NCI-H1092 (cell line): ENCODE results near the gene KIDINS220.

Experiments
- DNase-seq: peaks from one replicate; lab custom pipeline; 2025; lab: John Stamatoyannopoulos, UW

The KIDINS220 gene

DNA sequence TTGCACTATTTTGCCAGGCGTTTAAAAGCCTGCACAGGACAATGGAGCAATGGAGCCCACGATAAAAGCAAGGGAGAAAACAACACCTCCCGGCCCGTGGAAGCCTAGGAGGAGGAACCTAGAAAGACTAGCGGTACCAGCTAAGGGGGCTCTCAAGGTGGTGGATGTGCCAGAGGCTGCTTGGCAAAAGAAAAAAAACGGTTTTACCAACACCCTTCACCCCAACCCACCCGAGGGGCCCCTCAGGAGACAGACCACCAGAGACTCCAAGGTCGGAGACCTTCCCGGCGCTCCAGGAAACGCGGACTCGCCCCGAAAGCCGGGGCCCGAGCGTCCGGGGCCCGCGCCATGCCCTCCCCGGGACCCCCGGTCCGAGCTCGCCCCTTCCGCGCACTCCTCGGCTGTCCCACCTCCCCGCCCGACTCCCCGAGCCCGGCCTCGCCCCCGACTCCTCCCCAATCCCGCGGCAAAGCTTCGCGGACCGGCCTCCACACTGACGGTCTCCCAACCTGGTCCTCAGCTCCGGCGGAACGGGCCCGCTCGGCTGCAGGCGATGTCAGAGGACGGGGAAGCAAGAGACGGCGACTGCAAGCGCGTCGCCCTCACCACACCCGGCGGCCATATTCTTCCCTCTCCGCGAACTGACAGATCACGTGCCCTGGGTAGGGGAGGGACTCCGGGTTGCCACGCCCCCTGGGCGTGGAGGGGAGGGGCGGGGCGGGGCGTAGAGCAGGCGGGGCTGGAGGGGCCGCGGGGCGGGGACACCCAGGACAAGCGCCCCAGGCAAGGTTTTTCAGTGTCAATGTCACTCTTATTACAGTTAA is at the start of gene KIDINS220:
TSS of gene KIDINS220 (minus strand) at position 643 of the 824 bp plus-strand sequence. CDS start 10,520 bp downstream, outside the sequence.
- DNase-seq: peak; percentile 58

GRCh38 chr2:8886876-8887275 is 49.5 kb upstream of the KIDINS220 start:
- no peak for DNase-seq

- DNase-seq: no peak
These were observed 48.7 kb upstream of the KIDINS220 start for GRCh38 chr2:8886202-8886518.

DNA sequence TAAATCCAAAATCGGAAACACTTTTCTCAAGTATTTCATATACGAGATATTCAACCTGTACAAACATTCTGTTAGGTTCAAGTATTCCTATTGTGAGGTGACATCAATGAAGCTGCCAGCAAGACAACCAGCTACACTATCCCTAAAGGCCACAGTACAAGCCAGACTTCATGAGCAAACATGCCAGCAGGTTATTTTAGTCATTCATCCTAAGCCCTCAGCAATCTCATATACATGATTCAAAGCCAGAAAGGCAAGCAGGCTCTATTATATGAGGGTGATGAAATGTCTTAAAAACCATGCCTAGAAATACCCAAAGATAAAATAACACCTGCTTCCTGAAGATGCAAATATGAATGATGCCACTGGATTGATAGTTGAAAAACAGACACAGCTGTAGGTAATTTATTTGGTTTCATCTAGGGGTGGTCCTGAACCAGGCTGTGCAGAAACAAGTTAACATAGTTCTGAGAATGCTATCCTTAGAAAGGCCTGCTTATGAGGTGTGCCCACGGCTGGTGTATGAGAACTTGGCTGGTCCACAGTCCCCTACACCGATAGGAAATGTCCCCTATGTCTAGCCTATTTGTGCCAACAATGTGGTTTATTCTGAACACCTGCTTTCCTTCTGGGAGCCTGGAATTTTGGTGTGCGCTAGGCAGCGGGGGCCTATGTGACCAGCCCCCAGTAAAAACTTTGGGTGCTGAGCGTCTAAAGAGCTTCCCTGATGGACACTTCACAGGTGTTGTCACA is 48.2 kb upstream of the KIDINS220 start:
- no peak for DNase-seq

- no peak for DNase-seq
These were observed 47.4 kb upstream of the KIDINS220 start for GRCh38 chr2:8884812-8885211.

DNA sequence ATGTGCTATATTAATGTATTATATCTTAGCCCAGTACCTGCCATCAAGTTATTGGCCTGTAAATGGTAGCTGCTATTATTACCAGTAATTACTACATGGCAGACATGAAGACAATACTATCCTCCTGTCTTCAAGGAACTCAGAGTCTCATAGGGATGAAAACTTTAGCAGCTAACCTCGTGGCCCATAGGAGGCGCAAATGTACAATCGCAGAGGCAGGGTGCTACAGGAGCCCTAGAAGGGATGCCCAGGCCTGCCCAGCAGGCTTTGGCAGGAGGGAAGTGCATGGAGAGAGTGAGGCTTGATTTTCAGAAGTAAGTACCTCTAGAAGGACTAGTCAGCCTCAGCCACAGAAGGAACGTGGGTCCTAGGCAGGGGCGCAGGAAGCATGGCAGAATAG is 44.7 kb upstream of the KIDINS220 start:
- no peak for DNase-seq

- no peak for DNase-seq
These were observed 40.5 kb upstream of the KIDINS220 start for GRCh38 chr2:8877894-8878293.

- DNase-seq: no peak
These were observed 39.9 kb upstream of the KIDINS220 start for GRCh38 chr2:8877332-8877731.

GRCh38 chr2:8876628-8877027 is 39.2 kb upstream of the KIDINS220 start:
- DNase-seq: no peak

- DNase-seq: peak; percentile 24
These were observed 35.5 kb upstream of the KIDINS220 start for GRCh38 chr2:8872821-8873432.

DNA sequence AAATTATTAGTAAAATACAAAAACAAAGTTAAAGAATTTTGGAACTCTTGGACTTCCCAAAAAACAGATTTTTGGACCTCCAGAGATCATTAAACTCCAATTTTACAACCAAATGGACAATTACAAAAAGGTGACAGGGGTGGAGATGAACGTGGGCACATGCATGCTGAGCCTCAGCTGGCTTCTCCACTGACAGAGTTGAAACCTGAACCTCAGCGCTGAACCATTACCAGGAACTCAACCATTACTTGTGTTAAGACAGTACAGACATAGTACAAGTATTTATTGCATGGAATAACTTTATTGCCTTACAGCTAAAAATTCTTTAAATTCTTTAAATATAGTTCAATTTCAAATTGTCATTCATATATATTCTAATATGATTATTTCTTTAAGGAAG is 33.0 kb upstream of the KIDINS220 start:
- no peak for DNase-seq

DNA sequence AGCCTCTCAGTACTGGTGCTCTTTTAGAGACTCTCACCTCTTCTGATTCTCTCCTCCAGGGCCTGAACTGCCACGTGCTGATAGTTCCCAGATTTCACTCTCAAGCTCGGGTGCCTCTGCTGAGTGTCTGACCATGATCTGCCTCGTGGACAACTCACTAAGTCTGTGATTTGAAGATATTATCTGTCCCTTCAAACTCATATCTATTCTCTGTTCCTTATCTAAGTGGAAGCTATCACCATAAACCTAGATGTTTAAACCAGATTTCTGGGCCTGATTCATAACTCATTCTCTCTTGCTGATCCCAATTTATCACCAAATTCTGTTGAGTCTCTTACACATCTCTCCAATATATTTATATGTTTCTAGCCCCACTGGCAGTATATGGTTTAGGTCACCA is 29.9 kb upstream of the KIDINS220 start:
- no peak for DNase-seq

DNA sequence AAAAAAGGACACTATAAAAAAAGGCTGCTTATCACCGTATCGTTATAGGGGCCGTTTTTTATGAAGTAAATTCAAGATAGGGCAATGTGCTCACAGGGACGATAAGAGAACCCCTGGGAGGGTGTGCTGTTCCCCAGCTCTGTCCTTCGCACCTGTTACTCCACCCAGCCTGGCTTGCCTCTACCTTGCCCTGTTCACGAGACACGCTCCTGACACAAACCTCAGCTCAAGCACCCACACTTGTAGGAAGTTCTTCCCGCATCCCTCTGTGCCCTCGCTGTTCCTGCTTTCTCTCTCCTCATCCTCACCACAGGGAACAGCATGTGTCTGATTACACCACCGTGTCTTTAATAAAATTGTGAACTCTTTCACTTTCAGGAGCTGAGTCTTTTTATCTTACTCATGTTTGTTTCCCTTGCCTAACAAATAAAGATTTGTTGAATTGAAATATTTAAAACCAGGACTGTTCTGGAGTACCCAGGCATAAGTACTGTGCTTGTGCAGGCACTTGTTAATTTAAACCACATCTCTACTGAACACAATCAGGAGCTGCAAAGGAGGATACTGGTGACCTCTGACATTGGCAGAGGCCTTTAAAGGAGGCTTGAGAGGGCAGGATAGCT is 26.0 kb upstream of the KIDINS220 start:
- no peak for DNase-seq

DNA sequence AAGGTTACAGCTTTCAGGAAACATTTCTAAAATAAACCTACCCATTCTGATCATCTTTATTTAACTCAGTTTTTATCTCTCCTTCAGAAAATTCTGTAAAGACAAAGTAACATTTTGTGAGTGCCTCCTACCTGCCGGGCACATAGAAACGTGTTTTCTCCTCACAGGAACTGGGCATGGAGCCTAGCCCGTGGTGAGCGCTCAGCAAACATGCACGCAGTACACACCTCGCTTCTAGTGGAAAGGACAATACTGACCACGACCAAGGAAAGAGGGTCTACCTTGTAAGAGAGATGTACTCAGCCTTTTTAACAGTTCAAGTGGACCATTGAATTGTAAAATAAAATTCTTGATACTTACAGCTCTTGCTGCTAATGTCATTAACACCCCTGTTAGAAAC is 24.8 kb upstream of the KIDINS220 start:
- DNase-seq: no peak

DNA sequence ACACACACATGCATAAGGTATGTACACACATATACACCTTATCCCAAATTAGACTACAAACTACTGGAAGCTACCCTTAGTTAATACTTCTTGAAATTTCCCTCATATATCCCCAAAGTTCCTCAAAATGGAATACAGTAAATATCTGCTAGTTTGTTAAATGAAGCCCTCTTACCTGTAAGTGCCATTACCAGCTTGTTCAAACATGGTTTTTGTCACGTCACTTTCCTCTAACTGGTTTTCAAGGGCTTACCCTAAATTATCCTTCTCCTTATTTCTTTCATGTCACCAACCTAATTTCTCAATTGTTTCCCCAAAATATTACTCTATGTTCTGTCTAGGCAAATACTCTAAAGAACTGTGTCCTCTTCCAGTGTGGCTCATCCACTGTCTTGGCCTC is 24.4 kb upstream of the KIDINS220 start:
- DNase-seq: no peak

DNA sequence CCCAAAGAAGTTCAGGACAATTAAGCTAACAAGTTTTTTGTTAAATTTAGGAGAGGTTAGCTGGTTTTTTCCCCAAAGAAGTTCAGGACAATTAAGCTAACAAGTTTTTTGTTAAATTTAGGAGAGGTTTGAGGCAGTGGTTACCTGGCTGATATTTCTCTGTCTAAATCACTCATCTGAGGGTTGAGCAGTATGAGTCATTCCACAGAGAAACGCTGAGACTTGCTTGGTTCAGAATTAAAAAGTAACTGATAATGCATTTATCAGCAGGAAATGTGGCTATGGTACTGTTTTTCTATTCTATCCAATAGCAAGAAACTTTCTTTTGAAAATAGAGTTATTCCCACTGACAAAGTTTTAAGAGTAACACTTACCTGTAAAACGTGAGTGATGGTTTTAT is 22.8 kb upstream of the KIDINS220 start:
- DNase-seq: no peak

GRCh38 chr2:8858910-8859309 is 21.5 kb upstream of the KIDINS220 start:
- DNase-seq: no peak

- no peak for DNase-seq
These were observed 20.9 kb upstream of the KIDINS220 start for GRCh38 chr2:8858264-8858663.

DNA sequence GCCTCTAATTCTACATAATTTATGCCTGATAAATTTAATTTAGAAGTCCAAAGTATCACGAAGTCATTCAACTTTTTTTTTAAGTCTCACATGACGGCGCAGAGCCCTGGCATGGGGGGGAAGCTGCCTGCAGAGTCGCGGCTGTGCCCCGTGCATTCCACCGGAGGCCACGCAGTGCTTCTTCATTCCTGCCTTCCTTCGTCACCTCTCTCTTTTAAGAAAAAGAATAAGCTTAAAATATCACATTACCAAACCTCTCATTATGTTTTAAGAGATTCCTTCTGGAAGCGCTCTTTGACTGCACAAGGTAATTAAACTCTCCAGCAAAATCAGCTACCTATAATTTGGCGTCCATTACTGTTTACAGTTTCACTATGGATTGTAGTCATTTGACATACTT is 20.3 kb upstream of the KIDINS220 start:
- DNase-seq: no peak

- no peak for DNase-seq
These were observed 18.8 kb upstream of the KIDINS220 start for GRCh38 chr2:8856176-8856575.

- DNase-seq: no peak
These were observed 17.6 kb upstream of the KIDINS220 start for GRCh38 chr2:8855010-8855409.

GRCh38 chr2:8853426-8853825 is 16.0 kb upstream of the KIDINS220 start:
- no peak for DNase-seq
